DMS114 treated with DMSO at 0.1 percent for 48 hours (cell line): ENCODE data around the gene FAM168B.

ENCODE experiments used
- DNase-seq: peaks from one replicate; lab custom pipeline; 2025; ENCODE audit not compliant: unreplicated experiment; lab: John Stamatoyannopoulos, UW

Gene FAM168B

GRCh38 chr2:131027566-131028528, 65.4 kb downstream of the FAM168B start:
- DNase-seq = no peak

GRCh38 chr2:131026919-131027318, 66.3 kb downstream of the FAM168B start:
- DNase-seq = no peak

GRCh38 chr2:131023758-131024157, 69.5 kb downstream of the FAM168B start:
- DNase-seq = no peak

- no peak for DNase-seq
These were observed 70.5 kb downstream of the FAM168B start for GRCh38 chr2:131022731-131023130.

- no peak for DNase-seq
These were observed 76.2 kb downstream of the FAM168B start for GRCh38 chr2:131016826-131017741.

- DNase-seq = no peak
These were observed 77.5 kb downstream of the FAM168B start for GRCh38 chr2:131015764-131016163.

GRCh38 chr2:131014141-131014540, 79.1 kb downstream of the FAM168B start:
- no peak for DNase-seq

- no peak for DNase-seq
These were observed 81.8 kb downstream of the FAM168B start for GRCh38 chr2:131011486-131011885.

GRCh38 chr2:131010566-131010965, 82.7 kb downstream of the FAM168B start:
- DNase-seq = no peak

- DNase-seq = no peak
These were observed 83.4 kb downstream of the FAM168B start for GRCh38 chr2:131009713-131010475.

- no peak for DNase-seq
These were observed 84.3 kb downstream of the FAM168B start for GRCh38 chr2:131008967-131009366.

GRCh38 chr2:131006561-131006960, 86.7 kb downstream of the FAM168B start:
- no peak for DNase-seq

GRCh38 chr2:131005216-131005935, 87.9 kb downstream of the FAM168B start:
- DNase-seq = no peak

GRCh38 chr2:131004446-131005209, 88.6 kb downstream of the FAM168B start:
- DNase-seq = no peak

- DNase-seq = no peak
These were observed 94.7 kb downstream of the FAM168B start for GRCh38 chr2:130998561-130998960.
